SW480 (cell line): ENCODE data around the gene ZSCAN29.
"Not testable (repeated sequence)": the region's sequence is repeated elsewhere in the genome, so short reads cannot be mapped to it uniquely, and the experiment has no call there.

Experiments
- DNase-seq: peaks from one replicate; pipeline ENCODE4 v3.0.0-alpha.2; 2016; ENCODE audit warnings: low spot score

Gene ZSCAN29

DNA sequence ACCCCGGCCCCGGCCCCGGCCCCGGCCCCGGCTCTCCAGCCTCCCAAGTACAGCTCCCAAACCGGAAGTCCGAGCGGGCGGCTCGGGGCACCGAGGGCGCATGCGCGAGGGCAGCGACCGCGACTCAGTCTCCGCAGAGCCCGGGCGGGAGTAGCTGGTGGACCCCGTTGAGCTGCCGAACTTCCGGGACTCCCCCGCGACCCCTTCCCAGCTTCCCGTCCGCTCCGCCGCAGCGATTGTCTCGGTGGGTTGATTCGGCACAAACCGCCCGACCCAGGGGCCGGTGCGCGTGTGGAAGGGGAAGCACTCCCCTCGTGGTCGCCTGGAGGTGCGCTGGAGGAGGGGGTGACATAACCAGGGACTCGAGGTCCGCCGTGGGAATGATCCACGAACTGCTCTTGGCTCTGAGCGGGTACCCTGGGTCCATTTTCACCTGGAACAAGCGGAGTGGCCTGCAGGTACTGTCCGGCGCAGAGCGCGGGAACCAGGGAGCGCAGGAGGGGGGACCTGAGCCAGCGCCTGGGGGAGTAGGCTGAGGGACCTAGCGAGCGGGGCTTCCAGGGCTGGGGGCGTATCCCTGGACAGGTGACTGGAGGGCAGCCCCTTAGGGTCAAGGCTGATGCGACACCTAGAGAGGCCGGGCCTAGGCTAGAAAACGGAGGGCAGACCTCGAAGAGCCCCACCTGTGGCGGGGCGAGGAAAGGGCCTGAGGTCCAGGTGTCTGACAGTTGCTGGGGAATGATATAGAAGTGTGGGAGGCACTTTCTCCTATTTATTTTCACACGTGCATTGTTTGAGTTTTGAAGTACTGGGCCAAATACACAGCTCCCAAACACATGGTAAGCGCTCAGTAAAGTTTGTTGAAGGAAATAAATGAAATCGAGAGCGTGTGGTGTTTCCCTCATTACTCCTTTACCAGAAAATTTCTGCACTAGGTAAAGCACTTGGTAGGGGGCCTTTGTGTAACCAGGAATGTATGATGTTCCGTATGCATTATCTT lies at the start of gene ZSCAN29, which contains the start of gene TUBGCP4:
Gene ZSCAN29 (minus strand): TSS at position 69 of the 1,000 bp plus-strand sequence. CDS start 1,130 bp downstream, outside the sequence.
Gene TUBGCP4 (plus strand): TSS at position 127 of the 1,000 bp plus-strand sequence. CDS start 254 bp downstream, at position 381.
- peak; percentile 71 for DNase-seq

DNA sequence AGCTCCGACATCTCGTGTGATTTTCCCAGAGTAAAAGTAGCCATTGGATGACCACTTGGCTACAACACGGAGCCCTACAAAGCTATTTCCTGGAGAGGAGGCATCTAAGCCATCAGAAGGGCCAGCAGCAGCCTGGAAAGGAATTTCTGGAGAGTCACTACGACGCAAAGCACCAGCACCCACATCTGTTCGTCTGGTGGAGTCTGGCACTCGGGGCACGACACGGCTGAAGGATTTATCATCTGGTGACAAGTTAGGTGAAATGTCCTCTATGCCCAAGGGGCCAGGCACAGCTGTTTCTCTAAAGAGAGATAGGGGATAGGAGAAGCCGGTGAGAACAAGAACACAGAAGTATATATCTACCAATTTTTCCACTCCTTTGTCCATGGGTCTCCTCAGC lies 49.6 kb upstream of the ZSCAN29 start:
- DNase-seq = no peak

GRCh38 chr15:43414196-43414595 lies 43.4 kb upstream of the ZSCAN29 start:
- no peak for DNase-seq

DNA sequence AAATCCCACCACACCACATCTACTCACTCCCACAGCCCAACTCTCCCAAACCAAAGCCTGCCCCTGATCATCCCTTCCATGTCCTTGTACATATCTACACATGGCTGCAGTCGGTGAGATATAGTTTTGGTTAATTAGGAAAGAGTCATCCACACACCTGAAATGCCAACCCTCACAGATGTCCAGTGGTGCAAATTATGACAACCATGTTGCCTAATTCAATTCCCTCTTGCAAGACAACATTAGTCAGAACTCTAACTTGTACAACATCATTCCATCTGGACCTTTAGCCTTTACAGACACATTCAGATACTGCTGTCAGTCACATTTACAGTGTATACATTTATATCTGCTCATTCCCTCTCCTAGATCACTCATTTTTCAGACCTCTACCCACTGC lies 41.3 kb upstream of the ZSCAN29 start:
- DNase-seq = no peak

DNA sequence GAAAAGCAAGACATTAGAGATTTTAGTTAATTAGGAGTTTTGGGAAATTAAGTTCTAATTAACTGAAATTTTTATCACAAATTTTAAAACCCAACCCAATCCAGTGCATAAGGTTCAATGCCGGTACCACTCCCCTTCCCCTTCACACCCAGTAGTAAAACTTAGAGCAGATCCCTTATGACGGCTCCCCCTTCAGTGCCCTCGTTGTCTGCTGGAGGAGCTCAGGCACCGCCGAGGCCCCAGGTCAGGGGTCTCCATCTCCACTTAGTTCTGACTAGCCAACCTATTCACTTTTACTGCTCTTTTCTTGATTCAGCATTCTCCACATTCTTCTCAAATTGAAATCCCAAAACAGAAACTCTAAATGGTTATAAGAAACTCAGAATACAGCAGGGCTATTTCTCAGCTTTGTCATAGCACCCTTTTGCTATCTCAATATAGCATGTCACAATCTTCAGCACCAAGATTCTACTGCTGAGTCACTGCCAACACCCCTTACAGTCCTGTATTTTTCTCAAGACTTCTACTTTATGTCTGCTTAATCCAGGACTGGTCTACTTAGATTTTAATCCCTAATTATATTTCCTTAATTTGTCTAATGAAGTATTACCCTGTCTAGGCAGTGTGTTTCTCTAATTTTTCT lies 39.9 kb upstream of the ZSCAN29 start:
- no peak for DNase-seq

- DNase-seq = no peak
Measured at GRCh38 chr15:43408789-43409188, 37.9 kb upstream of the ZSCAN29 start.

GRCh38 chr15:43406808-43407207 lies 36.0 kb upstream of the ZSCAN29 start:
- DNase-seq = no peak

DNA sequence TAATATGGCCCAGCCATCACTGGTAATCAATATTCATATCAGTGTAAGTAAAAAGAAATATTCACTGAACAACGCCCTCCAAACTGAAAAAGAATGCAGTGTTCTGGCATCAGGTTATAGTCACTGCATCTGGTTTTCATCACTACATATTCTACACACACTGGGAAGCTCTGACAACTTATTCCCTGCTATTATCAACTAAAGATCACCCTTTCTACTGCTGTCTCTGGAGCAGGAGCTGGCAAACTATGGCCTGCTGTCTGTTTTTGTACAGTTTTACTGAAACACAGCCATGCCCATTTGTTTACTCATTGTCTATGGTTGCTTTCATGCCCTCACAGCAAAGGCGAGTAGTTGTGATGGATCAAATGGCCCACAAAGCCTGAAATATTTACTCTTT lies 35.3 kb upstream of the ZSCAN29 start:
- no peak for DNase-seq

DNA sequence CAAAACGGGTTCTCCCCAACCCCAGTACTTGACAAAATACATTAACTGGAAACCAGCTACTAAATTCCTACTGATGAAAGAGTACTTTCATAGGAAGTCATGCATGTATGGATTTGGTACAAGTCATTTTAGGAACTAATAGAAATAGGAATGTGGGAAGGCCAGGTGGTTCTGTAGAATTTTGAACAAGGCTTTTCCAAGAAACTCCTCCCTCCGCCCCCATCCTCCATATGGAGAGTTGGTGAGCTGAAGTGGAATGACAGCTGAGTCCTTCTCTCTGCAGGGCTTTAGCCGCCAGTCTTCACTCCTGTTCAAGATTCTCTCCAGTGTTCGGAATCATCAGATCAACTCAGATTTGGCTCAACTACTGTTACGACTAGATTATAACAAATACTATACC lies 33.3 kb upstream of the ZSCAN29 start:
- DNase-seq = no peak

- no peak for DNase-seq
Measured at GRCh38 chr15:43403616-43404015, 32.8 kb upstream of the ZSCAN29 start.

- DNase-seq = no peak
Measured at GRCh38 chr15:43402255-43402654, 31.4 kb upstream of the ZSCAN29 start.

GRCh38 chr15:43393592-43393991 lies 22.7 kb upstream of the ZSCAN29 start:
- not testable (repeated sequence) for DNase-seq

GRCh38 chr15:43390723-43391122 lies 19.9 kb upstream of the ZSCAN29 start:
- no peak for DNase-seq

DNA sequence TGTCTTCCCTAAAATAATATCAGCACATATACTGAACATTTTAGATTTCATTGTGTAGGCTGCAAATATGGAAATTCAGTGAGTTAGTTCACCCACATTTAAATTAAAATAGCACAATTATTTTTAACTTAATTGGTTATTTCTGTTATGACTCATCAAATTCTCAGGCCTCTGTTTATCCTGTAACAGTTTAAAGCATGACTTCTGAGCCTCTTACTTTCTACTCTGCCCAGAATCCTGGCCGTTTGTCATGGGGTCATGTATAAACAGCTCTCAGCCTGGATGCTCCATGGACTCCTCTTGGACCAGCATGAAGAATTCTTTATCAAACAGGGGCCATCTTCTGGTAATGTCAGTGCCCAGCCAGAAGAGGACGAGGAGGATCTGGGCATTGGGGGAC lies 12.2 kb upstream of the ZSCAN29 start:
- no peak for DNase-seq

GRCh38 chr15:43382310-43382709 lies 11.5 kb upstream of the ZSCAN29 start:
- DNase-seq = no peak

DNA sequence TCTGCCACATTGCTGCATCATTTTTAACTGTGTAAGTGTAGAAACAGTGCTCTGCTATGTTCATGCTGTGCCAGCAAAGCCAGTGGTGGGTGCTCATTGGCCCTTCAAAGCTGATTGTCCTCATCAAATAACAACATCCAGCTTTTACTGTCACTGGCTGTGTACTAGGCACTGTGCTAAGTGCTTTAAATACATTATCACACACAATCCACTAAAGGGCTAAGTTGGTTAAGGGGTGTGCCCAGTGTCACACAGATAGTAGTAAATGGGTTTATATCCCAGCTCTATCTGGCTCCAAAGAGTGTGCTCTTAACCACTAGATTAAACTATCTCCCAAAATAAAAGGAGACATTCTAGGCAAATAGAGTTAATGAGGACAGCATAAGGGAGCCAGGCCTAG lies 7.8 kb upstream of the ZSCAN29 start:
- no peak for DNase-seq

DNA sequence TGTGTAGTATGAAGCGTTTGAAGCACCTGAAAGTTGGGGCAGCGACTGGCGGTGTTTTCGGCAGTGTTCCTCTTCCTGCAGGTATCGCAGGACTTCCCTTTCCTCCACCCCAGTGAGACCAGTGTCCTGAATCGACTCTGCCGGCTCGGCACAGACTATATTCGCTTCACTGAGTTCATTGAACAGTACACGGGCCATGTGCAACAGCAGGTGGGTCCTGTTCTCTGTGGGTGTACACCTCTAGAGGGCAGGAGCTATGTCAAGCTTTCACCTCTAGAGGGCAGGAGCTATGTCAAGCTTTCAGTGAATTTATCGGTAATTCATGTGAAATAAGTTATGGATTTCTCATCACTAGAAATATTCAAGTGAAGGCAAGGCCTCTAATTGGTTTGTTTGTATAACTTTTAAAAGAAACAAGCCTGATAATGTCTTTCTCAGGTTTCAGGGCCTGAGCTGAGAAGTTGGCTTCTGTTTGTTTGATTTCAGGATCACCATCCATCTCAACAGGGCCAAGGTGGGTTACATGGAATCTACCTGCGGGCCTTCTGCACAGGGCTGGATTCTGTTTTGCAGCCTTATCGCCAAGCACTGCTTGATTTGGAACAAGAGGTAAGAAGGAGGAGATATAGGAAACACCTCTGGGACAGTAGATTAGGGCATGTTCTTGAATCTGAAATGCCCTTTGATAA lies 5.3 kb upstream of the ZSCAN29 start:
- DNase-seq = no peak

- no peak for DNase-seq
Measured at GRCh38 chr15:43370310-43370974, 401 bp downstream of the ZSCAN29 start.

GRCh38 chr15:43361313-43361903 lies 9.4 kb downstream of the ZSCAN29 start:
- no peak for DNase-seq

GRCh38 chr15:43360821-43361220 lies 10.0 kb downstream of the ZSCAN29 start:
- no peak for DNase-seq

DNA sequence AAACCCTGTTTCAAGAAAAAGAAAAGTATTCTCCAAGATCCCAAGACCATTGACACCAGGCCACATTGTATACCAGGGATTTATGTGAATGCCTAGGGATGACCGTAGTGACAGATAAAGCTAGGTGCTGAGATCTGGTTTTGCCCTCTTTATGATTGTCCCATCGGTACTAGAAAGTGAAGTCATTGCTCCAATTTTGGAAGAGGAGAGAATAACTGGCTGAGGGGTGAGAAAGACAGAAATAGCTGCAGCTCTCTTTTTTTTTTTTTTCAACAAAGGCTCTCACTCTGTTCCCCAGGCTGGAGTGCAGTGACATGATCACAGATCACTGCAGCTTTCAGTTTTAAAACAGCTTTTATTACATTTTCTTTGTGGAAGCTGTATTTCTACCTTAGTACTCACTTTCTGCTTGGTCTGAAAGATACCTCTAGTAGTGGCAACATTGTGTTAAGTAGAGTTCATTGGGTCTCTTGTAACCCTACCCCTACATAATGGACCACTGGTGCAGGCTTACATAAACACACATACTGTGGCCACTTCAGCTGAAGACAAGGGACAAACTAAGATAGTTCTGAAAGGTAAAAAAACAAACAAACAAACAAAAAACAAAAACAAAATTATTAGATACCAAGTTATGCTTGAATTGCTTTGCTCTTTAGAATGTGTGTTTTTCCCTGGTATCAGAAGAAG lies 18.0 kb downstream of the ZSCAN29 start:
- DNase-seq = no peak
